GM10248 (cell line): ENCODE data around the gene TP53I13.

Experiments used
- CTCF ChIA-PET: fragments of 300-600 bp; sonication (Branson Sonifier 250); formaldehyde crosslinking; extraction: SDS; loops from one replicate; lab custom pipeline; 2021; ENCODE audit warnings: antibody characterized with exemption; lab: Yijun Ruan, JAX
- POLR2A ChIA-PET: fragments of 350-650 bp; sonication (Branson Sonifier 250); formaldehyde crosslinking; extraction: SDS; loops from one replicate; lab custom pipeline; 2020; ENCODE audit warnings: antibody characterized with exemption; lab: Yijun Ruan, JAX
- DNase-seq: peaks from one replicate; pipeline ENCODE4 v3.0.0; 2012; ENCODE audit errors: extremely low spot score
- TF ChIP-seq, protein P1 (sequence below): IDR thresholded peaks from 2 replicates; pipeline ENCODE4 v1.5.1; 2012; ENCODE audit warnings: mild to moderate bottlenecking, low read depth; ENCODE audit errors: extremely low read depth, missing control alignments, control extremely low read depth

The TP53I13 gene

DNA sequence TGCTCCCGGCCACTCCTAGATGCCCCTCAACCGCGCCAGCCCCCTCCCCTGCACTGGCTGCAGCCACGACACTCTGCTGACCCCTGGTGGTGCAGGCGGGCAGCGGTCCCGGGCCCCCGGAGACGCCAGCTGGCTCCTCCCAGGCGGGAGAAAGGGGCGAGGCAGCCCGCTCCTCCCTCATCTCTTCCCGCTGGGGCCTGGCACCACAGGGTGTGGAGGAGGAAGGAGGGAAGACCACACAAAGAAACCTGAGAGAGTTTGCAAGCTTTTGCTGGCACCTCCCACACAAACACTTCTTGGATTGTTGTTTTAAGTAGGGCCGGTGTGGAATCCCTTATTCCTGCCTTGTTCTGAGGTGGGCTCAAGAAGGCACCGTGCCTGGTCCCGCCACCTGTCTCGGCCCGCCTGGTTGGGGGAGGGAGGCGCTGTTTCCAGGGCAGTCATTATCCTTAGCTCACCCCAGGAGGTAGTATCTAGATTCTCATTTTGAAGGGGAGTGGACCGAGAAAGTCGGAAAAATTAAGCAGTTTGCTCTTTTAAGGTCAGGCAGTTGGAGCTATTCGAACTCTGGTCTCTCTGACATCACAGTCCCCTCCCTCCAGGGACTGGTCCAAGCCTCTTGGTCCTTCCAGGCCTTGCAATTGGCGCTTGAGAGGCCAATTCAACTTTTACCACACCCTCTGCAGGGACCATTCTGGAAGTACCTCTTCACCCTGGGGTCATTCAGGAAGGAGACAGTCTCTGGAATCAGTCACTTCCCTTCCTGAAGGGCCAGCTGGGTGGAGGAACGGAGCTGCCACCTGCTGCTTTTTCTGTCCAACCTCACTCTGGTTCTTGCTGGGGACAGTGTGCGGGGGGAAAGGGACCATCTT is 23.5 kb downstream of the TP53I13 start:
- TF ChIP-seq, protein P1, sequence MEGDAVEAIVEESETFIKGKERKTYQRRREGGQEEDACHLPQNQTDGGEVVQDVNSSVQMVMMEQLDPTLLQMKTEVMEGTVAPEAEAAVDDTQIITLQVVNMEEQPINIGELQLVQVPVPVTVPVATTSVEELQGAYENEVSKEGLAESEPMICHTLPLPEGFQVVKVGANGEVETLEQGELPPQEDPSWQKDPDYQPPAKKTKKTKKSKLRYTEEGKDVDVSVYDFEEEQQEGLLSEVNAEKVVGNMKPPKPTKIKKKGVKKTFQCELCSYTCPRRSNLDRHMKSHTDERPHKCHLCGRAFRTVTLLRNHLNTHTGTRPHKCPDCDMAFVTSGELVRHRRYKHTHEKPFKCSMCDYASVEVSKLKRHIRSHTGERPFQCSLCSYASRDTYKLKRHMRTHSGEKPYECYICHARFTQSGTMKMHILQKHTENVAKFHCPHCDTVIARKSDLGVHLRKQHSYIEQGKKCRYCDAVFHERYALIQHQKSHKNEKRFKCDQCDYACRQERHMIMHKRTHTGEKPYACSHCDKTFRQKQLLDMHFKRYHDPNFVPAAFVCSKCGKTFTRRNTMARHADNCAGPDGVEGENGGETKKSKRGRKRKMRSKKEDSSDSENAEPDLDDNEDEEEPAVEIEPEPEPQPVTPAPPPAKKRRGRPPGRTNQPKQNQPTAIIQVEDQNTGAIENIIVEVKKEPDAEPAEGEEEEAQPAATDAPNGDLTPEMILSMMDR, result peak; percentile 99
- DNase-seq, result peak; percentile 88
- POLR2A ChIA-PET, result no interaction called here
- CTCF ChIA-PET, result interaction anchor here (0.5 to 5.0 kb wide), 31 partner anchors 8 to 626 kb away, joined by 3 to 144 read pairs (median 5); partner anchors contain the start of genes CORO6 and TP53I13

DNA sequence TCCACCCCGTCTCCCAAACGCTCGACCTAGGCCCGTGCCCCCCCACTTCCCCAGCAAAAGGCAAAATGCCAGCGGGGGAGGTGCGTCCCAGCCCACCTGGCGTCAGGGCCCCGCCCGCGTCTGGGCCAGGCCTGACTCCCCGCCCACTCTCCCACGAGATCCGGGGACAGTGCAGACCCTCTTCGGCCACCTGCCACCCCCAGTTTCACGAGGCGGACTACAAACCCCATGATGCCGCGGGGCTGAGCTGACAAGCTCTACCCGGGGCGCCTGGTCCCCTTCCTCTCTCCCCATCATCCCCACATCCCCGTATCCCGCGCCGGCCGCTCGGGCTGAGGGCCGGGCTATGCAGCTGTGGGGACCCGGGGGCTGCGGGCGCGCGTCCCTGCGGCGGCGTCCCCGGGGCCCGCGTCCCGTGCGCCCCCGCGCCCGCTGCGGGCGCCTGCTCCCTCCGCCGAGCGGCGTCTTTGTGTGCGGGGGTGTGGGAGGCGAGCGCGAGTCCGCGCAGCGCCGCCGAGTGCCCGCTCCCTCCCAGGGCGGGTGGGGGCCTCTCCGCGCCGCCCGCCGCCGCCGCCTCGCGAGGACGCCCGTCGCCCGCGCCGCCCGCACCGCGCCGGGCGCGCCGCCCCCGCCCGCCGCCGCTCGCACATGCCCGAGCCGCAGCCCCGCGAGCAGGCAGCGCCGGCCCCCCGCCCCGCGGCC is 24.5 kb downstream of the TP53I13 start, which contains the start of gene ANKRD13B:
Gene ANKRD13B, plus strand, starts transcription at position 283 of the 702 bp plus-strand sequence. CDS start 490 bp downstream, outside the sequence.
- ChIA-PET CTCF (interaction anchor here (1.0 to 5.0 kb wide), 16 partner anchors 15 to 417 kb away, joined by 3 to 144 read pairs (median 6); partner anchors contain the start of gene CORO6), POLR2A (no interaction called here)
- DNase-seq, result peak; percentile 52
- TF ChIP-seq, protein P1, result no peak

DNA sequence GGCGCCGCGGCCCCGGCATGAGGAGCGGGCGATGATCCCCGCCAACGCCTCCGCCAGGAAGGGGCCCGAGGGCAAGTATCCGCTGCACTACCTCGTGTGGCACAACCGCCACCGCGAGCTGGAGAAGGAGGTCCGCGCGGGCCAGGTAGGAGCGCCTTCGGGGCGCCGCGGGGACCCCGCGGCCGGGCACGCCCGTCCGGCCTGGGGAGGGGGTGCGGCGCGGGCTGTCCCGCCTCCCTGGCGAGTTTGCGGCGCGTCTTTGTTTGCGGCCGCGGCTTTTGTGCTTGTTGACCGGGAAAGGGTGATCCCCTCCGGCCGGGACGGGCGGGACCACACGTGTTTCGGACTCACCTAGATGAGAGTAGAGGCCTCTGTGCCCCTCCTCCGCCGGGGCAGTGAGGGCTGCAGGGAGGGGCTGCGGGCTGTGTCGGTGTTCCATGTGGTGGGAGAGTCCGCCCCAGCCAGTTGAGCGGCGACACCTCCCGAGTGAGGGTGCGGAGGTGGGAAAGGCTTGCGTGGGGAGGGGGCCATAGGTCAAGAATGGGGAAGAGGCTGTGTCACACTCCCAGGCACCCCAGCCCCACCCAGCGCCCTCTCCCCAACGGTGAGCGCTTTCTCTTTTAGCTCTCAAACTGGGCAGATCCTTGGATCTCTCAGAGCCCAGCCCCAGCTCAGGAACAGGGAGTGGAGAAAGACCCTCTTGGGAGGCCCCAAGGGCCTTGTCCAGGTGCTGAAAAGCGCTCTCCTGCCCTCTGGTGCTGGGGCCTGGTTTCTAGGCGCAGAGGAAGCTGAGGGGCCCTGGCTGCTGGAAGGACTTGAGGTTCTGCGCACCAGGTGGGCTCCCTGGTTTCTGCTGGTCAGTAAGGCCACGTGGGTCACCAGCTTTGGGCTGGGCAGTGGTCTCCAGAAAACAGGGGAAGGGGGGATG is 25.4 kb downstream of the TP53I13 start:
- POLR2A ChIA-PET, result no interaction called here
- CTCF ChIA-PET, result interaction anchor here (0.9 to 5.0 kb wide), 10 partner anchors 11 to 376 kb away, joined by 3 to 144 read pairs (median 6); partner anchors contain the start of gene ABHD15
- DNase-seq, result no peak
- TF ChIP-seq, protein P1, result peak; percentile 41

DNA sequence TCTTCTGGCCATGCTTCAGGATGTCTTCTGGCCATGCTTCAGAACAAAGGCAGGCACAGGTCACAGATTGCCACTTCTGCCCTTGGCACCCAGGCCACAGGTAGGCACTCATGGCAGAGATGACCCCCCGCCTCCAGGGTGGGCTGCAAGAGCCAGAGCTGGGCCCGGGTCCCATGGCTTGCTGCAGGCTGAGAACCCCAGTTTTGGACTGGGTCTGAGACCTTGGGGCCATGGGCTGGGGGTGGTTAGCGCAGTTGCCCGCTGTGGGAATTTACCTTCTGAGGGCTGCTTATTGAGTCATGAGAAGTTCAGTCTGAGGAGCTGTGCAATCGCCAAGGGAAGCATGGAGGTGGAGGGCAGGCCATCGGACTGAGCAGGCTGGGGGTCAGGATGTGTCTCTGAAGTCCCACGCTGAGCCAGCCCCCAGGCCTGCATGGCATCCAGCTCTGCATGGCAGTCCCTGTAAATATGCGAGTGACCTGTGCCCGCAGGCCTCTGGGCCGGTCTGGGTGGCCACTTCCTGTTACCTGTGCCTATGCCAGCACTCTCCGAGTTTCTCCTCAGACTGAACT is 26.1 kb downstream of the TP53I13 start:
- TF ChIP-seq, protein P1, result no peak
- DNase-seq, result no peak
- ChIA-PET CTCF (interaction anchor here (0.9 to 5.0 kb wide), 8 partner anchors 10 to 377 kb away, joined by 3 to 144 read pairs (median 5); partner anchors contain the start of gene ABHD15), POLR2A (no interaction called here)

DNA sequence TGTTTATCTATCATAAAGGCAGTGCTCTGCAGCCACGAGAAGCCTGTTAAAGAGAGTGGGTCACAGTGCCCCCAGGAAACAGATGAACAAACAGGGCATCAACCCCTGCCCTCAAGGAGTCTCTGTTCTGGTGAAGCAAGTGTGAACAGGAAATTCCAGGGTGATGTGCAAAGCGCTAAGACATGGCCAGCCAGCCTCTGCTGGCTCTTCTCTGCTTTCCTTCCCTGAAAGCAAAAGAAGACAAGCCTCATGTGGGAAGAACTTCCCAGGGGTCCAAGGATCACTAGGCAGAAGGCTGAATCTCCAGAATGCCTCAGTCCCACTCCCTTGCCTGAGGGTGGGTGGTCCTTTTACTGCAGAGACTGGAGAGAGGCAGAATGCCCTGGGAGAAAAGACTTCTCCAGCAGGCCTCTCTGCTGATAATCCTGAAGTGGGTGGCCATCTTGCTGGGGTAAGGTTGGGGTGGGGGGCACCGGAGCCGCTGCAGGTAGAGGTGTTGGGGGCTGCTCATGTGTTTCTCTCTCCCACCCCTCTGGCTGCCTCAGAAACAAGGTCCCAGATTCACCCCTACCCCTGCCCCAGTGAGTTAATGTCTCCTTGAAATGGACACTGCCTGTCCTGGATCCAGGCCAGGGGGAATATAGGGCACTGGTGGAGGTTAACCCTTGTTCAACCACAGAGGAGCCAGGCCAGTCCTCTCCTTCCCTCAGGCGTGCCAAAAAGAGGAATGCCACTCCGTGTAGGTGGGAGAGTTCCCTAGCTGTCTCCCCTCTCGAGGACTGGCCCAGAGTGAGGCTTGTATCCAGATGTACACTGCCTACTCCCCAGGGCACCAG is 26.8 kb downstream of the TP53I13 start:
- ChIA-PET POLR2A (no interaction called here), CTCF (interaction anchor here (0.9 to 8.4 kb wide), 8 partner anchors 17 to 29 kb away, joined by 3 to 144 read pairs (median 6); partner anchors contain the start of gene ABHD15)

More for the DNA sequence above, 26.8 kb downstream of the TP53I13 start:
- DNase-seq, result no peak
- TF ChIP-seq, protein P1, result no peak
